Measurements from ENCODE around the gene SLX4. TPM values are rescaled to one million over a fixed set of nuclear protein-coding genes. Genes with fewer than 3 reads are reported as not detected.
A peak's percentile ranks its signal among the peaks of the same experiment; 100 is the strongest.

Gene SLX4
- total RNA-seq, 6 donors from 2014 or later, result 4.6 to 10.5 (median 6.0) TPM

DNA sequence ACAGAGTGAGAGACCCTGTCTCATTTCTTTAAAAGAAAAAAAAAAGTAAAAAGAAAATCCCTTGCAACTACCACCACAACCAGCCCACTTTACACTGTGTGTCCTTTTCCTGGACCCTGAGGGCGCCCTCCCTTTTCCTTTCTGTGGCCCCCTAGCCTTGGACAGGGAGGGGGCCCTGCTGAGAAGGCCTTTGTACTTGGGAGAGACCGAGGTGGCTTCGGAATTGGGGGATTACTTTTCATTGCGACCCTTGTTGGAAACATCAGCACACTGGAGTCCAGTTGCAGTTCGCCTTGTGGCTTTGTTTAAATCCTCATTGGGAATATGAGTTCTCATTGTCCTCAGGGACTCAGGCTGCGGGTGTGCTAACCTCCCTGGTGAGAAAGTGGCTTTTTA lies 33.7 kb upstream of the SLX4 start:
- no peaks in the 10 kb centered on the region for H3K9me3 ChIP-seq
- TF ChIP-seq POLR2A (IDR thresholded peaks at IDR 0.05) (no peak), EP300 (IDR thresholded peaks at IDR 0.05) (no peak), POLR2AphosphoS5 (IDR thresholded peaks at IDR 0.05) (no peak)
- TF ChIP-seq, protein P1, sequence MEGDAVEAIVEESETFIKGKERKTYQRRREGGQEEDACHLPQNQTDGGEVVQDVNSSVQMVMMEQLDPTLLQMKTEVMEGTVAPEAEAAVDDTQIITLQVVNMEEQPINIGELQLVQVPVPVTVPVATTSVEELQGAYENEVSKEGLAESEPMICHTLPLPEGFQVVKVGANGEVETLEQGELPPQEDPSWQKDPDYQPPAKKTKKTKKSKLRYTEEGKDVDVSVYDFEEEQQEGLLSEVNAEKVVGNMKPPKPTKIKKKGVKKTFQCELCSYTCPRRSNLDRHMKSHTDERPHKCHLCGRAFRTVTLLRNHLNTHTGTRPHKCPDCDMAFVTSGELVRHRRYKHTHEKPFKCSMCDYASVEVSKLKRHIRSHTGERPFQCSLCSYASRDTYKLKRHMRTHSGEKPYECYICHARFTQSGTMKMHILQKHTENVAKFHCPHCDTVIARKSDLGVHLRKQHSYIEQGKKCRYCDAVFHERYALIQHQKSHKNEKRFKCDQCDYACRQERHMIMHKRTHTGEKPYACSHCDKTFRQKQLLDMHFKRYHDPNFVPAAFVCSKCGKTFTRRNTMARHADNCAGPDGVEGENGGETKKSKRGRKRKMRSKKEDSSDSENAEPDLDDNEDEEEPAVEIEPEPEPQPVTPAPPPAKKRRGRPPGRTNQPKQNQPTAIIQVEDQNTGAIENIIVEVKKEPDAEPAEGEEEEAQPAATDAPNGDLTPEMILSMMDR (IDR thresholded peaks at IDR 0.05), result no peak
- ATAC-seq (ENCODE audit: low FRiP score in 2 of 2), result no peak
- H3K4me1 ChIP-seq, result no peaks in the 10 kb centered on the region
- no peak overlapping the region for H3K27ac ChIP-seq
- DNase-seq, result no peak
- H3K27me3 ChIP-seq, result no peaks in the 10 kb centered on the region
- peaks cover 0 to 39% (median 22%) of the 10 kb centered on the region in 4 donors for H3K36me3 ChIP-seq
- 87 to 89% methylated on average over 6 of the region's 6 CpGs for WGBS, 2 donors
- H3K4me3 ChIP-seq, result no peak overlapping the region

DNA sequence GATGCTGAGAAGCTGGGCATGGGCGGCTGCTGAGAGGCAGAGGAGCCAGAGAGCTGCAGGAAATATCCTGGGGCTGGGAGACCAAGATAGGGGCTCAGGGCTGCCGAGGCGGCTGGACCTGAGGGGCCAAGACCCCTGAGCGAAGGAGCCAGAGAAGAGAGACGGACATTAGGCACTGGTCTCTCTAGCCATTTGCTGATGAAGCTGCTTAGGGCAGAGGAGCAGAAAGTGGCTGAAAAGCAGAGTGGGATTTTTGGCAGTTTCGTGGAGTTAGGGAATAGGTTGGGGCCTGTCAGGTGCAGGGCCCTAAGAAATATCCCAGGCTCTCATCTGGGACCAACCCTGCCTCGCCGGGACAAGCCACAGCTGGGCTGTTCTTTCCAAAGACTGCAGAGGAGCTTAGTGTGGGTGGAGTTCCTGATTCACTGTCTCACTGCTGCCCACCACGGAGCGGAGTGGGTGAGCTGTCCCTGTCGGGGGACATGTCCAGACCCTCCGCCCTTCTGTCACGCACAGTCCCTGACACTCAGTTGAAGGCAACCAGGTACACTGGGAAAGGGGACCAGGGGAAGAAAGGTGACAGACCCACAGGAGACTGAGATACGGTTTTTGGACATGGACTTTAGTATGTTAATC lies 31.8 kb upstream of the SLX4 start:
- peak in 1 of 2 donors; percentile 8 for DNase-seq
- no peak for TF ChIP-seq EP300 (IDR thresholded peaks at IDR 0.05)
- no peak for TF ChIP-seq POLR2A (IDR thresholded peaks at IDR 0.05)
- TF ChIP-seq, protein P1 (IDR thresholded peaks at IDR 0.05), result no peak
- TF ChIP-seq POLR2AphosphoS5 (IDR thresholded peaks at IDR 0.05), result no peak
- Histone ChIP-seq H3K4me3 (no peak overlapping the region), H3K27ac (no peak overlapping the region), H3K9me3 (no peaks in the 10 kb centered on the region), H3K27me3 (no peaks in the 10 kb centered on the region), H3K36me3 (peaks cover 0 to 39% (median 22%) of the 10 kb centered on the region in 4 donors), H3K4me1 (no peaks in the 10 kb centered on the region)
- WGBS, 2 donors, result 92 to 97% methylated on average over 13 of the region's 14 CpGs
- no peak for ATAC-seq (ENCODE audit: low FRiP score in 2 of 2)

DNA sequence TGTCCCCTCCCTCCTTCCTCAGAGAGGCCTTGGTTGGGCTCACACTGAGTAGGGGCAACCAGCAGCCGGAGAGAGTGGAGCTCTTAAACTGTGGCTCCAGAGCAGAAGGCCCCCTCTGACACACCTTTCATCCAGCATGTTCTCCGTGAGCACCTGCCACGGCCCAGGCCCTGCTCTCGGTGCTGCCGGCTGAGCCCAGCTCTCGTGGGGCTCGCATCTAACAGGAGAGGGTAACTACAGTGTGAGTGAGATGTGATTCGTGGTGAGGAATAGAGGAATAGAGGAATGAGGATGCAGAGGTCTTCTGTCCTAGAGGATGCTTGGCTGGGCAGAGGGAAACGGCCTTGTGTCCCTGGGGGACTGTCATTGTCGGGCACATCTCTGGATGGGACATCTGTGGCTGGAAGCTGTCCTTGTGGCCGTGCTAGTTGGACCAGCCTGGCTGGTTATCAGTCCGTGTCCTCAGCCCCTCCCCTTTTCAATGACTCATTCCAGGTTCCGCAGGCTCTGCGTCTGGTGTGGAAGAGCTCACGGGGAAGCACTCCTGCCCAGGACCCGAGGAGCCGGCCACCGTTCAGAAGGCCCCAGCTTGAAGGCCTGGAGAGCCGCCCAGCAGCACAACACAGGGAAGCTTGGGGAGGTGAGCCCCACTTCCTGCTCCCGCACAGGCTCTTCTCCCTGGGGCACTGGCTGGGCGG lies 31.1 kb upstream of the SLX4 start:
- Histone ChIP-seq H3K27me3 (no peaks in the 10 kb centered on the region), H3K4me1 (peaks cover 0 to 5% (median 2%) of the 10 kb centered on the region in 4 donors), H3K4me3 (no peak overlapping the region), H3K9me3 (no peaks in the 10 kb centered on the region), H3K27ac (no peak overlapping the region), H3K36me3 (peaks cover 0 to 39% (median 22%) of the 10 kb centered on the region in 4 donors)
- peak in 1 of 2 donors; percentile 14 for DNase-seq
- WGBS, 2 donors, result 85 to 91% methylated on average over 12 to 19 of the region's 21 CpGs
- TF ChIP-seq POLR2AphosphoS5 (IDR thresholded peaks at IDR 0.05) (no peak), EP300 (IDR thresholded peaks at IDR 0.05) (no peak), POLR2A (IDR thresholded peaks at IDR 0.05) (no peak)
- peak in 1 of 2 donors; percentile 35 for ATAC-seq (ENCODE audit: low FRiP score in 2 of 2)

DNA sequence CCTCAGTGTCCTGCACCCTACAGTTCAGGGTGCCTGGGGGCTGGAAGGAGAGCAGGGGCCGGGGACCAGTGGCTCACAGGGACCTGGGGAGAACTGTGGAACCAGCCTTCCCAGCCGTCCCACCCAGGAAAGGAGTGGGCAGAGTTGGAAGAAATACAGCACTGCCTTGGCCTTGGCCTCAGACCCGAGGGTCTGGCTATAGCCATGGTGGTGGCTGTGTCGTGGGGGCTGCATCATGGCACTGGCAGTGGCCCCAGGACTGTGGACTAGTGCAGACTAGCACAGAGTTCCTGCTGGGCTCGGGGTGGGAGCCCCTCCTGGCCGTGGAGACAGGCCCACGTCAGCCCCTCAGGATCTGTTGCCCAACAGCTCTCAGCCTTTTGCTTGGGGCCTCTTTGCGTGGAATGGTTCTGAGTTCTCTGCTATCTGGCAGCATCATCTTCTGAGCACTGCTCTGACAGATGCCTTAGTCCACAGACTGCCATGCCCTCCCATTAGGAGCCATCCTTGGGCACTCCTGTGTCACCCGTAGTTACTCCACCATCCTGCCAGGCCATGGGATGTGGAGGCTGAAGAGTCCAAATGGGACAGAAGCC lies 30.5 kb upstream of the SLX4 start:
- Histone ChIP-seq H3K4me3 (no peak overlapping the region), H3K27ac (no peak overlapping the region), H3K9me3 (no peaks in the 10 kb centered on the region), H3K4me1 (peaks cover 0 to 12% (median 8%) of the 10 kb centered on the region in 4 donors), H3K27me3 (no peaks in the 10 kb centered on the region), H3K36me3 (peaks cover 0 to 39% (median 22%) of the 10 kb centered on the region in 4 donors)
- 84 to 96% methylated on average over 6 to 7 of the region's 9 CpGs for WGBS, 2 donors
- DNase-seq (peak in 1 of 2 donors; percentile 6), ATAC-seq (ENCODE audit: low FRiP score in 2 of 2) (no peak)
- TF ChIP-seq, protein P1 (IDR thresholded peaks at IDR 0.05), result no peak
- TF ChIP-seq POLR2AphosphoS5 (IDR thresholded peaks at IDR 0.05) (no peak), POLR2A (IDR thresholded peaks at IDR 0.05) (no peak), EP300 (IDR thresholded peaks at IDR 0.05) (no peak)

Measured in upper lobe of left lung (tissue), 6 donors.